ENCODE measurements around the gene GLIS2.

The GLIS2 gene

DNA sequence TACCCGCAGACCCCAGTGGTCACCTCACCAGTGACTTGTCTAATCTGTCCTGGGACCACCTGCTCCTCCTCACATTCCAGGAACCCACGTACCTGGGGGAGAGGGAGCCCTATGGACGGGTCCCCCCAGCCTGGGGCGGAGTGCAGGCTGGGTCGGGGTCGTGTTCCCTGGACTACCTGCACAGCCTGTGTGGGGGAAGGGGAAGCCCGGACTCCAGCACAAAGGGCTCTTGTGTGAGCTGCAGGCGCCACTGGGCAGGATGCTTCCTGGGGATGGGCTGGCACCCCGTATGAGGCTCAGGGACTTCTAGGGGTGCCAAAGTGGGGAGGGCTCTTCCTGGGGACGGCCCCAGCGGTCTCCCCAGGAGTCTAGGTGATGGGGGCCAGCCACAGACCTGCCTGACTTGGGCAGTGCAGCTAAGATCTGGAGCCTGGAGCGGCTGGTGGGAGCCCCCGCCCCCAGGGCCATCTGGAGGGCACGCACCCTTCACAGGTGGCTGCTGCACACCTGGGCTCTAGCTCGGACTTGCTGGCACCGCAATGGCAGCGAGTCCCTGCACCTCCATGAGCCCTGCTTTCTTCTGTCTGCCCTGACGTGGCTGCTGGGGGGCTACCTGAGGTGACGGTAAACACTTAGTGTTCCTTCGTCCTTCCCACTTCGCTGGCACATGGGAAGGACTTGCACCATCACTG, 63.3 kb downstream of the GLIS2 start:
- no peak overlapping the region for H3K4me3 ChIP-seq (ENCODE audit: low read depth, low read length)
- no peak for DNase-seq (ENCODE audit: low read depth)
- TF ChIP-seq, protein P1, sequence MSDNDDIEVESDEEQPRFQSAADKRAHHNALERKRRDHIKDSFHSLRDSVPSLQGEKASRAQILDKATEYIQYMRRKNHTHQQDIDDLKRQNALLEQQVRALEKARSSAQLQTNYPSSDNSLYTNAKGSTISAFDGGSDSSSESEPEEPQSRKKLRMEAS (IDR thresholded peaks at IDR 0.05; ENCODE audit: low read depth, low read length) = no peak
- TF ChIP-seq, protein P2, sequence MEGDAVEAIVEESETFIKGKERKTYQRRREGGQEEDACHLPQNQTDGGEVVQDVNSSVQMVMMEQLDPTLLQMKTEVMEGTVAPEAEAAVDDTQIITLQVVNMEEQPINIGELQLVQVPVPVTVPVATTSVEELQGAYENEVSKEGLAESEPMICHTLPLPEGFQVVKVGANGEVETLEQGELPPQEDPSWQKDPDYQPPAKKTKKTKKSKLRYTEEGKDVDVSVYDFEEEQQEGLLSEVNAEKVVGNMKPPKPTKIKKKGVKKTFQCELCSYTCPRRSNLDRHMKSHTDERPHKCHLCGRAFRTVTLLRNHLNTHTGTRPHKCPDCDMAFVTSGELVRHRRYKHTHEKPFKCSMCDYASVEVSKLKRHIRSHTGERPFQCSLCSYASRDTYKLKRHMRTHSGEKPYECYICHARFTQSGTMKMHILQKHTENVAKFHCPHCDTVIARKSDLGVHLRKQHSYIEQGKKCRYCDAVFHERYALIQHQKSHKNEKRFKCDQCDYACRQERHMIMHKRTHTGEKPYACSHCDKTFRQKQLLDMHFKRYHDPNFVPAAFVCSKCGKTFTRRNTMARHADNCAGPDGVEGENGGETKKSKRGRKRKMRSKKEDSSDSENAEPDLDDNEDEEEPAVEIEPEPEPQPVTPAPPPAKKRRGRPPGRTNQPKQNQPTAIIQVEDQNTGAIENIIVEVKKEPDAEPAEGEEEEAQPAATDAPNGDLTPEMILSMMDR (IDR thresholded peaks at IDR 0.05; ENCODE audit: low read depth, low read length) = no peak
- TF ChIP-seq MYC (IDR thresholded peaks at IDR 0.05; ENCODE audit: low read depth, low read length) = no peak
- no peak for TF ChIP-seq POLR2A (IDR thresholded peaks at IDR 0.05; ENCODE audit: extremely low read depth, insufficient read length)

DNA sequence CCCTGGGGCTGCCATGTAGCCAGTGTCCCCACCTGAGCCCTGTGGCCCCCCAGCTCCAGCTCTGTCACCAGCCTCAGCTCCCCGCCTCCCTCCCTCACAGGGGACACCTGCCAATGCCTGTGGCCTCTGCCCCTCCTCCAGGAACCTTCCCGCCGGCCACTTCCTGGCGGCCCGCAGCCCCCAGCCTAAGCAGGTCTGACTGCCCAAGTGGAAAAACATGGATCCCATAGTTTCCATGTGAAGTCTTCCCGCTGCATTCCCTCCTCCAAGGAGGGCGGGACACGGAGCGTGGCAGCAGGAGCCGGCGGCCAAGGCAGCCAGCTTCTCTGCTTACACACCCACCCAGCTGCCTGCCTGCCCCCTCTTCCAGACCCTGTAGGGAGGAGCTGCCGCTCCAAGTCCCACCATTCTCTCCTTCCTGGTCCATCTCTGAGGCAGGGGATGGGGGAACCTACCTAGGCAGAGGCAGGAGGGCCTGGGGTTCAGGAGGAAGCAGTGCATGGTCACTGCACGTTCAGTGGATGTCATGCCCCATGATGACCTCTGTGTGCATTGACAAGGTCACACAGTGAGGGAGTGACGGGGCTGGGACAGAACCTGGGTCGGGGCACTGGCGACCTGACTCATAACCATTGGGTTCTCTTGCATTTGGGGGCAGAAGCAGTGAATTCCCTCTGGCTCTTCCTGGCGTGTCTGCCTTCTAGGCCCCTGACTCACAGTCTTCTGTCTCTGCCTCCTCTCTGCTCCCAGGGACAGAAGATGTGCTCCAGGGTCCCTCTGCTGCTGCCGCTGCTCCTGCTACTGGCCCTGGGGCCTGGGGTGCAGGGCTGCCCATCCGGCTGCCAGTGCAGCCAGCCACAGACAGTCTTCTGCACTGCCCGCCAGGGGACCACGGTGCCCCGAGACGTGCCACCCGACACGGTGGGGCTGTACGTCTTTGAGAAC, 64.5 kb downstream of the GLIS2 start:
- TF ChIP-seq MYC (IDR thresholded peaks at IDR 0.05; ENCODE audit: low read depth, low read length) = no peak
- TF ChIP-seq, protein P2 (IDR thresholded peaks at IDR 0.05; ENCODE audit: low read depth, low read length) = no peak
- TF ChIP-seq POLR2A (IDR thresholded peaks at IDR 0.05; ENCODE audit: extremely low read depth, insufficient read length) = no peak
- TF ChIP-seq, protein P1 (IDR thresholded peaks at IDR 0.05; ENCODE audit: low read depth, low read length) = no peak
- no peak for DNase-seq (ENCODE audit: low read depth)

DNA sequence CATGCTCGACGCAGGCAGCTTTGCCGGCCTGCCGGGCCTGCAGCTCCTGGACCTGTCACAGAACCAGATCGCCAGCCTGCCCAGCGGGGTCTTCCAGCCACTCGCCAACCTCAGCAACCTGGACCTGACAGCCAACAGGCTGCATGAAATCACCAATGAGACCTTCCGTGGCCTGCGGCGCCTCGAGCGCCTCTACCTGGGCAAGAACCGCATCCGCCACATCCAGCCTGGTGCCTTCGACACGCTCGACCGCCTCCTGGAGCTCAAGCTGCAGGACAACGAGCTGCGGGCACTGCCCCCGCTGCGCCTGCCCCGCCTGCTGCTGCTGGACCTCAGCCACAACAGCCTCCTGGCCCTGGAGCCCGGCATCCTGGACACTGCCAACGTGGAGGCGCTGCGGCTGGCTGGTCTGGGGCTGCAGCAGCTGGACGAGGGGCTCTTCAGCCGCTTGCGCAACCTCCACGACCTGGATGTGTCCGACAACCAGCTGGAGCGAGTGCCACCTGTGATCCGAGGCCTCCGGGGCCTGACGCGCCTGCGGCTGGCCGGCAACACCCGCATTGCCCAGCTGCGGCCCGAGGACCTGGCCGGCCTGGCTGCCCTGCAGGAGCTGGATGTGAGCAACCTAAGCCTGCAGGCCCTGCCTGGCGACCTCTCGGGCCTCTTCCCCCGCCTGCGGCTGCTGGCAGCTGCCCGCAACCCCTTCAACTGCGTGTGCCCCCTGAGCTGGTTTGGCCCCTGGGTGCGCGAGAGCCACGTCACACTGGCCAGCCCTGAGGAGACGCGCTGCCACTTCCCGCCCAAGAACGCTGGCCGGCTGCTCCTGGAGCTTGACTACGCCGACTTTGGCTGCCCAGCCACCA, 65.4 kb downstream of the GLIS2 start:
- DNase-seq (ENCODE audit: low read depth) = no peak
- TF ChIP-seq, protein P2 (IDR thresholded peaks at IDR 0.05; ENCODE audit: low read depth, low read length) = no peak
- TF ChIP-seq, protein P1 (IDR thresholded peaks at IDR 0.05; ENCODE audit: low read depth, low read length) = no peak
- TF ChIP-seq POLR2A (IDR thresholded peaks at IDR 0.05; ENCODE audit: extremely low read depth, insufficient read length) (no peak), MYC (IDR thresholded peaks at IDR 0.05; ENCODE audit: low read depth, low read length) (no peak)
- no peak overlapping the region for H3K4me3 ChIP-seq (ENCODE audit: low read depth, low read length)

More for the DNA sequence above, 64.5 kb downstream of the GLIS2 start:
- H3K4me3 ChIP-seq (ENCODE audit: low read depth, low read length) = no peak overlapping the region

DNA sequence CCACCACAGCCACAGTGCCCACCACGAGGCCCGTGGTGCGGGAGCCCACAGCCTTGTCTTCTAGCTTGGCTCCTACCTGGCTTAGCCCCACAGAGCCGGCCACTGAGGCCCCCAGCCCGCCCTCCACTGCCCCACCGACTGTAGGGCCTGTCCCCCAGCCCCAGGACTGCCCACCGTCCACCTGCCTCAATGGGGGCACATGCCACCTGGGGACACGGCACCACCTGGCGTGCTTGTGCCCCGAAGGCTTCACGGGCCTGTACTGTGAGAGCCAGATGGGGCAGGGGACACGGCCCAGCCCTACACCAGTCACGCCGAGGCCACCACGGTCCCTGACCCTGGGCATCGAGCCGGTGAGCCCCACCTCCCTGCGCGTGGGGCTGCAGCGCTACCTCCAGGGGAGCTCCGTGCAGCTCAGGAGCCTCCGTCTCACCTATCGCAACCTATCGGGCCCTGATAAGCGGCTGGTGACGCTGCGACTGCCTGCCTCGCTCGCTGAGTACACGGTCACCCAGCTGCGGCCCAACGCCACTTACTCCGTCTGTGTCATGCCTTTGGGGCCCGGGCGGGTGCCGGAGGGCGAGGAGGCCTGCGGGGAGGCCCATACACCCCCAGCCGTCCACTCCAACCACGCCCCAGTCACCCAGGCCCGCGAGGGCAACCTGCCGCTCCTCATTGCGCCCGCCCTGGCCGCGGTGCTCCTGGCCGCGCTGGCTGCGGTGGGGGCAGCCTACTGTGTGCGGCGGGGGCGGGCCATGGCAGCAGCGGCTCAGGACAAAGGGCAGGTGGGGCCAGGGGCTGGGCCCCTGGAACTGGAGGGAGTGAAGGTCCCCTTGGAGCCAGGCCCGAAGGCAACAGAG, 66.3 kb downstream of the GLIS2 start:
- no peak overlapping the region for H3K4me3 ChIP-seq (ENCODE audit: low read depth, low read length)
- DNase-seq (ENCODE audit: low read depth) = no peak
- TF ChIP-seq MYC (IDR thresholded peaks at IDR 0.05; ENCODE audit: low read depth, low read length) (no peak), POLR2A (IDR thresholded peaks at IDR 0.05; ENCODE audit: extremely low read depth, insufficient read length) (no peak)

DNA sequence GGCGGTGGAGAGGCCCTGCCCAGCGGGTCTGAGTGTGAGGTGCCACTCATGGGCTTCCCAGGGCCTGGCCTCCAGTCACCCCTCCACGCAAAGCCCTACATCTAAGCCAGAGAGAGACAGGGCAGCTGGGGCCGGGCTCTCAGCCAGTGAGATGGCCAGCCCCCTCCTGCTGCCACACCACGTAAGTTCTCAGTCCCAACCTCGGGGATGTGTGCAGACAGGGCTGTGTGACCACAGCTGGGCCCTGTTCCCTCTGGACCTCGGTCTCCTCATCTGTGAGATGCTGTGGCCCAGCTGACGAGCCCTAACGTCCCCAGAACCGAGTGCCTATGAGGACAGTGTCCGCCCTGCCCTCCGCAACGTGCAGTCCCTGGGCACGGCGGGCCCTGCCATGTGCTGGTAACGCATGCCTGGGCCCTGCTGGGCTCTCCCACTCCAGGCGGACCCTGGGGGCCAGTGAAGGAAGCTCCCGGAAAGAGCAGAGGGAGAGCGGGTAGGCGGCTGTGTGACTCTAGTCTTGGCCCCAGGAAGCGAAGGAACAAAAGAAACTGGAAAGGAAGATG, 67.0 kb downstream of the GLIS2 start:
- no peak for TF ChIP-seq MYC (IDR thresholded peaks at IDR 0.05; ENCODE audit: low read depth, low read length)
- no peak for TF ChIP-seq POLR2A (IDR thresholded peaks at IDR 0.05; ENCODE audit: extremely low read depth, insufficient read length)
- TF ChIP-seq, protein P1 (IDR thresholded peaks at IDR 0.05; ENCODE audit: low read depth, low read length) = no peak
- TF ChIP-seq, protein P2 (IDR thresholded peaks at IDR 0.05; ENCODE audit: low read depth, low read length) = no peak
- no peak for DNase-seq (ENCODE audit: low read depth)
- H3K4me3 ChIP-seq (ENCODE audit: low read depth, low read length) = no peak overlapping the region
